ENCODE results near the gene TMEM238L.
A peak's percentile ranks its signal among the peaks of the same experiment; 100 is the strongest.

Gene TMEM238L

GRCh38 chr17:10803350-10803749, 549 bp downstream of the TMEM238L start:
- peak; percentile 5 for DNase-seq

GRCh38 chr17:10802496-10803284, 1.2 kb downstream of the TMEM238L start:
- DNase-seq: no peak

- no peak for DNase-seq
Observed at GRCh38 chr17:10799407-10799806, 4.5 kb downstream of the TMEM238L start.

- no peak for DNase-seq
Observed at GRCh38 chr17:10798910-10799309, 5.0 kb downstream of the TMEM238L start.

GRCh38 chr17:10798332-10798749, 5.6 kb downstream of the TMEM238L start:
- DNase-seq: no peak

GRCh38 chr17:10797476-10798328, 6.2 kb downstream of the TMEM238L start:
- no peak for DNase-seq

GRCh38 chr17:10793816-10794215, 10.1 kb downstream of the TMEM238L start:
- no peak for DNase-seq

GRCh38 chr17:10793256-10793655, 10.6 kb downstream of the TMEM238L start:
- DNase-seq: no peak

GRCh38 chr17:10792151-10792550, 11.7 kb downstream of the TMEM238L start:
- no peak for DNase-seq

- peak; percentile 66 for DNase-seq
Observed at GRCh38 chr17:10790491-10791401, 13.2 kb downstream of the TMEM238L start.

GRCh38 chr17:10789694-10790271, 14.1 kb downstream of the TMEM238L start:
- no peak for DNase-seq

GRCh38 chr17:10787306-10788045, 16.4 kb downstream of the TMEM238L start:
- DNase-seq: no peak

GRCh38 chr17:10785295-10785694, 18.6 kb downstream of the TMEM238L start:
- no peak for DNase-seq

GRCh38 chr17:10779609-10780008, 24.3 kb downstream of the TMEM238L start:
- DNase-seq: no peak

GRCh38 chr17:10777890-10778289, 26.0 kb downstream of the TMEM238L start:
- no peak for DNase-seq

GRCh38 chr17:10777131-10777807, 26.6 kb downstream of the TMEM238L start:
- no peak for DNase-seq

GRCh38 chr17:10776381-10776780, 27.5 kb downstream of the TMEM238L start:
- no peak for DNase-seq

GRCh38 chr17:10775740-10776356, 28.1 kb downstream of the TMEM238L start:
- no peak for DNase-seq

- DNase-seq: no peak
Observed at GRCh38 chr17:10775058-10775457, 28.8 kb downstream of the TMEM238L start.

- DNase-seq: no peak
Observed at GRCh38 chr17:10773391-10773790, 30.5 kb downstream of the TMEM238L start.

Data from right forelimb (tissue), 1 donor.